Lower leg skin (tissue), 4 donors: ENCODE measurements around the gene COQ3. TPM values are rescaled to one million over a fixed set of nuclear protein-coding genes. Genes with fewer than 3 reads are reported as not detected.

Experiments used
- DNase-seq, 2 donors: peaks; one replicate each; pipeline ENCODE4 v3.0.0-alpha.2; 2019; ENCODE audit warnings: low spot score in 2 of 2
- H3K4me3 ChIP-seq: fragments of 200-600 bp; sonication (generic); 2 replicates; pipeline ENCODE4 v1.5.1; 2017; ENCODE audit warnings: mild to moderate bottlenecking, low read depth; ENCODE audit not compliant: poor library complexity, severe bottlenecking
- CTCF ChIP-seq, 3 donors: fragments of 450-650 bp; IDR thresholded peaks; one replicate each; pipeline ENCODE4 v1.5.1; 2016; ENCODE audit warnings: antibody characterized with exemption in 3 of 3, mild to moderate bottlenecking in 3 of 3, moderate library complexity in 2 of 3
- POLR2A ChIP-seq, 2 donors: fragments of 450-650 bp; IDR thresholded peaks; one replicate each; pipeline ENCODE4 v1.6.1; 2016 to 2017; ENCODE audit warnings: antibody characterized with exemption in 2 of 2, mild to moderate bottlenecking in 1 of 2, moderate library complexity in 1 of 2
- WGBS, 2 donors: methylation state at CpG; one replicate each; pipeline ENCODE4 v1.1.5; 2018; 5-methylcytosine and 5-hydroxymethylcytosine counted together
- intact Hi-C: fragments of 100-400 bp; cut with DNase I; formaldehyde crosslinking; loops from one replicate; pipeline ENCODE4 v1.15.0; 2023; ENCODE audit warnings: low total_unique reads
- total RNA-seq, 4 donors: library from RNA; depleted of rRNA; stranded (reverse); fragments of >200 nt; gene quantifications; one replicate each; pipeline ENCODE4 v1.1.0, GENCODE V29; 2016

The COQ3 gene
- total RNA-seq, 4 donors from 2014 or later, result 1.5 to 4.5 (median 3.2) TPM

- intact Hi-C loops, result no loop called here
- DNase-seq, result no peak
- 75 to 77% methylated on average over 4 of the region's 4 CpGs for WGBS, 2 donors
- no peak overlapping the region for H3K4me3 ChIP-seq
- TF ChIP-seq POLR2A (IDR thresholded peaks at IDR 0.05), result no peak
These were observed 39.0 kb downstream of the COQ3 start for GRCh38 chr6:99354983-99355382.

- intact Hi-C loops, result no loop called here
- 68 to 69% methylated on average over 9 of the region's 9 CpGs for WGBS, 2 donors
- DNase-seq, result no peak
- no peak for TF ChIP-seq CTCF (IDR thresholded peaks at IDR 0.05)
- no peak for TF ChIP-seq POLR2A (IDR thresholded peaks at IDR 0.05)
- no peak overlapping the region for H3K4me3 ChIP-seq
These were observed 40.9 kb downstream of the COQ3 start for GRCh38 chr6:99353126-99353525.

GRCh38 chr6:99350573-99350972 is 43.4 kb downstream of the COQ3 start:
- no peak for DNase-seq
- 32 to 39% methylated on average over 10 of the region's 10 CpGs for WGBS, 2 donors
- intact Hi-C loops, result no loop called here
- TF ChIP-seq CTCF (IDR thresholded peaks at IDR 0.05), result no peak
- H3K4me3 ChIP-seq, result no peak overlapping the region

GRCh38 chr6:99349171-99350141 is 44.5 kb downstream of the COQ3 start, which contains the start of gene FAXC:
TSS of gene FAXC (minus strand) at chr6:99349674. CDS start at chr6:99349372, 302 bp downstream.
- no peak for TF ChIP-seq POLR2A (IDR thresholded peaks at IDR 0.05)
- no peak for TF ChIP-seq CTCF (IDR thresholded peaks at IDR 0.05)
- whole genome bisulfite sequencing, 2 donors, result 2% methylated on average over 48 to 58 of the region's 108 CpGs
- no peak for DNase-seq
- intact Hi-C loops, result no loop called here
- H3K4me3 ChIP-seq, result peak within 1 kb of the TSS; percentile 43

GRCh38 chr6:99348288-99349170 is 45.5 kb downstream of the COQ3 start:
- TF ChIP-seq CTCF (IDR thresholded peaks at IDR 0.05) (no peak), POLR2A (IDR thresholded peaks at IDR 0.05) (no peak)
- intact Hi-C loops, result no loop called here
- 46 to 57% methylated on average over 24 to 25 of the region's 25 CpGs for WGBS, 2 donors
- no peak for DNase-seq
- H3K4me3 ChIP-seq, result no peak overlapping the region

GRCh38 chr6:99347804-99348203 is 46.2 kb downstream of the COQ3 start:
- WGBS, 2 donors, result 67 to 77% methylated on average over 1 of the region's 1 CpG
- H3K4me3 ChIP-seq, result no peak overlapping the region
- intact Hi-C loops, result no loop called here
- TF ChIP-seq CTCF (IDR thresholded peaks at IDR 0.05) (no peak), POLR2A (IDR thresholded peaks at IDR 0.05) (no peak)
- DNase-seq, result no peak
